Aorta (tissue), 5 donors: Measurements from ENCODE around the gene CTSV. TPM values are rescaled to one million over a fixed set of nuclear protein-coding genes. Genes with fewer than 3 reads are reported as not detected.
"Not testable (repeated sequence)": the region's sequence is repeated elsewhere in the genome, so short reads cannot be mapped to it uniquely, and the experiment has no call there.

Experiments
- ATAC-seq: fragments of 200-7000 bp; cut with Tn5 transposase; one replicate; pipeline ENCODE4 v1.9.1; 2022; ENCODE audit warnings: moderate library complexity; ENCODE audit not compliant: low FRiP score
- DNase-seq, 2 donors: peaks; one replicate each; pipeline ENCODE4 v3.0.0-alpha.2; 2020
- H3K27ac ChIP-seq, 2 donors: one replicate each; pipeline ENCODE4 v1.5.1; 2013; ENCODE audit warnings: low read length in 2 of 2, mild to moderate bottlenecking in 2 of 2, moderate library complexity in 2 of 2, control low read depth in 1 of 2, inconsistent platforms in 1 of 2, low read depth in 1 of 2
- H3K27me3 ChIP-seq, 2 donors: one replicate each; pipeline ENCODE4 v1.6.1; 2013; ENCODE audit warnings: control low read depth in 1 of 2, low read length in 1 of 2, mild to moderate bottlenecking in 1 of 2, moderate library complexity in 1 of 2; ENCODE audit not compliant: insufficient read depth in 2 of 2, control insufficient read depth in 1 of 2
- H3K36me3 ChIP-seq, 2 donors: one replicate each; pipeline ENCODE4 v1.6.1; 2013; ENCODE audit warnings: control low read depth in 1 of 2, low read length in 1 of 2, mild to moderate bottlenecking in 1 of 2; ENCODE audit not compliant: insufficient read depth in 2 of 2, control insufficient read depth in 1 of 2
- H3K4me1 ChIP-seq, 2 donors: one replicate each; pipeline ENCODE4 v1.6.1; 2013; ENCODE audit warnings: low read length in 2 of 2, control low read depth in 1 of 2, mild to moderate bottlenecking in 1 of 2, moderate library complexity in 1 of 2; ENCODE audit not compliant: insufficient read depth in 2 of 2, control insufficient read depth in 1 of 2
- H3K4me3 ChIP-seq, 2 donors: one replicate each; pipeline ENCODE4 v1.5.1; 2013; ENCODE audit warnings: low read length in 2 of 2, control low read depth in 1 of 2, mild to moderate bottlenecking in 1 of 2
- H3K9me3 ChIP-seq: one replicate; pipeline ENCODE4 v1.6.1; 2013; ENCODE audit warnings: mild to moderate bottlenecking, low read length; ENCODE audit not compliant: control insufficient read depth
- WGBS, 2 donors: extraction: QIAGEN DNeasy Blood & Tissue Kit; methylation state at CpG; one replicate each; pipeline ENCODE4 v1.1.7; 2013; 5-methylcytosine and 5-hydroxymethylcytosine counted together
- intact Hi-C, 2 donors: fragments of 100-400 bp; cut with DNase I; formaldehyde crosslinking; loops; one replicate each; pipeline versions ENCODE4 v1.14.2 to v1.15.0; 2022
- long read RNA-seq, 2 donors: library from polyadenylated mRNA; unstranded; transcript quantifications; one replicate each; pipeline ENCODE4 v2.0.0, GENCODE V29; 2020 to 2021
- polyA plus RNA-seq, 2 donors: library from polyadenylated mRNA; stranded (reverse); fragments of 200-250 nt; gene quantifications; one replicate each; pipeline ENCODE4 v1.2.3, GENCODE V29; 2013
- total RNA-seq, 2 donors: library from RNA; stranded (reverse); fragmentation: NEBNext Ultra II Directional; extraction: Animal tissue kit (Norgen Biotek cat#: 25700); gene quantifications; one replicate each; pipeline ENCODE4 v1.2.1, GENCODE V29; 2021
- donor health status: healthy with polysubstance abuse.
- donor health status: Bipolar disorder and iron deficiency.
- donor health status: DM: no; HTN: no; CAD: no.
- donor health status: DM: no; HTN: no; CAD: no.
- donor health status: DM: yes; HTN: yes; CAD: no.

Gene CTSV
- total RNA-seq, result not detected
- 1 to 10 TPM in 1 of 2 donors, not detected in 1; 2.3 TPM for polyA plus RNA-seq
- long read RNA-seq, donor 1, result 0 reads
- long read RNA-seq, donor 2, result 0 reads

DNA sequence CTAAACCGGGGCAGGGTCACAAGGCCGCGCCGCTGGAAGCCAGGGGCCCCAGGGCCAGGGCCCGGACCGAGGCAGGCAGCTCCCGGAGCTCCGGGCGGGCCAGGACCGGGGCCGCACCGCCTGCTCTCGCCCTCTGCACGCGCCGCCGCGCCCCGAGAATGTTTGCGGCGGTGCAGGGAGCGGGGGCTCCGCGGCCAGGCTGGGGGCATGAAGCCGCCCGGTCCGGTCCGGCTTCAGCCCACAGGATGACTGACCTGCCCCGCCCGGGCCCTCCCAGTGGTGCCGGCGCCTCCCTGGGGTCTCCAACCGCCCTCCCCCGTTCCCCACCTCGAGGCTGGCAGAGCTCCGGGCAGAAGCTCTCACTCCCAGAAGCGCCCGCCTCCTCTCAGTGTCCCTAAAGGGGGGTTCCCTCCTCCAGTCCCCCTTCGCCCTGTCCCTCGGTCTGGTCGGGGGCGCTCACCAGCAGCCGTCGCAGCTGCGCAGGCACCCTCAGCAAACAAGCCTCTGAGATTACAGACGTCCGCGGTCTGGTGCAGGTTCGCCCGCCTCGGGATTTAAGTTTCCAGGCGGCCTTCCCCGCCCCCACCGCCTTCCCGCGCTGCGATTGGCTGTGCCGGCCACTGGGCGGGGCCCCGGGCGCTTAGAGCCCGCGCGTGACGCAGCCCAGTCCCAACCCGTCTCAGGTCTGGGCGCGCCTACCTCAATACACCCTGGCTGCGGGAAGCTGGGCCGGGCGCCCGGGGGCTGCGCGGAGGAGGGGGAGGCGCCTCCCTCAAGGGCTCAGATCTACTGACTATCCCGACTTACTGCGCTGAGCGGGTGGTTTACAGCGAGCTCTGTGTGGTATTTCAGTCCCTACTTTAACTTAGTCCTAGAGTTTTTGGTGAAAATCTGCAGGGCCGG is at the start of gene CTSV:
CTSV (minus strand) TSS at position 532 of the 903 bp plus-strand sequence. CDS start 1,099 bp downstream, outside the sequence.
- intact Hi-C loops, result no loop called here
- ATAC-seq (peak; percentile 93), DNase-seq (peak; percentile 88 to 89)
- Histone ChIP-seq H3K4me1 (no peaks in the 10 kb centered on the region), H3K27me3 (peaks cover 0 to 2% of the 10 kb centered on the region in 2 donors), H3K4me3 (peak within 1 kb of the TSS; percentile 1 to 24), H3K27ac (no peak within 1 kb of the TSS), H3K9me3 (peaks cover 3% of the 10 kb centered on the region), H3K36me3 (no peaks in the 10 kb centered on the region)
- 1% methylated on average over 55 to 80 of the region's 80 CpGs for WGBS, 2 donors

DNA sequence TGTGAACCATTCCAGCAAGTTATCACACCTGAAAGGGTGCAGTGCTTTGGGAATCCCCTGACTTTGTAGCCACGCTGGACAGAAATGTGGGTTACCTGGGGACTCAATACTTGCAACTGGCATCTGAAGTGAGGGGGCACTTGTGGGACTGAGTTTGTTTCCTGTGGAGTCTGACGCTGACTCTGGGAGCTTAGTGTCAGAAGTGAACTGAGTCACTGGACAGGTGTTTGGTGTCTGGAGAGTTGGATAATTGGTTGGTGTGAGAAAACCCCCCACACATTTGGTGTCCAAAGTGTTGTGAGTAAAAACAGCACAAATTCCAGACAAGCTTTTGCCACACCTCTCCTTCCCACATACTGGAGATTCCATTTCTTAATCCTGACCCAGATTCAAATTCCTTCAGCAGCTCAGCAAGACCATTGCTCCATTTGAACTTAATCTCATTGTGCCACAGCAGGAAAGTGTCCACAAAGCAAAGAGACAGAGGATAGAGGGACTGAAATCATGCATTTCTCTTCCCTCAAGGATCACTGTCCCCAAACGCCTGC is 48.8 kb upstream of the CTSV start:
- H3K27ac ChIP-seq, ATAC-seq, H3K4me3 ChIP-seq, H3K4me1 ChIP-seq, H3K36me3 ChIP-seq, intact Hi-C loops, DNase-seq, H3K27me3 ChIP-seq, H3K9me3 ChIP-seq: not testable (repeated sequence)
- 39 to 55% methylated on average over 3 of the region's 3 CpGs for WGBS, 2 donors

DNA sequence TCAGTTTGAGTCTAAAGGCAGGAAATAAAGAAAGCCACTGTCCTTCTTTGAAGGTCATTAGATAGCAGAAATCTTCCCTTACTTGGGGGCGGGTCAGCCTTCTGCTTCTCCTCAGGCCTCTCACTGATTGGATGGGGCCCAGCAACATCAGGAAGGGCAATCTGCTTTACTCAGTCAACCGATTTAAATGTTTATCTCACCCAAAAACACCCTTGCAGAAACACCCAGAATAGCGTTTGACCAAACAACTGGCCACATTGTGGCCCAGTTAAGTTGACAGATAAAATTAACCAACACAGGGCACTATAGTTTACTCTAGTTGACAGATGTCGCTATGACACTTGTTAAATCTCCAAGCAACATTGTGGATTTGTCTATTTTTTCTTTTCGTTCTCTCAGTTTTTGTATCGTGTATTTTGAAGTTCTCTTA is 45.6 kb upstream of the CTSV start:
- H3K4me1 ChIP-seq, DNase-seq, H3K36me3 ChIP-seq, H3K4me3 ChIP-seq, intact Hi-C loops, H3K27ac ChIP-seq, H3K27me3 ChIP-seq, ATAC-seq, H3K9me3 ChIP-seq: not testable (repeated sequence)
- 73 to 77% methylated on average over 6 of the region's 6 CpGs for WGBS, 2 donors

DNA sequence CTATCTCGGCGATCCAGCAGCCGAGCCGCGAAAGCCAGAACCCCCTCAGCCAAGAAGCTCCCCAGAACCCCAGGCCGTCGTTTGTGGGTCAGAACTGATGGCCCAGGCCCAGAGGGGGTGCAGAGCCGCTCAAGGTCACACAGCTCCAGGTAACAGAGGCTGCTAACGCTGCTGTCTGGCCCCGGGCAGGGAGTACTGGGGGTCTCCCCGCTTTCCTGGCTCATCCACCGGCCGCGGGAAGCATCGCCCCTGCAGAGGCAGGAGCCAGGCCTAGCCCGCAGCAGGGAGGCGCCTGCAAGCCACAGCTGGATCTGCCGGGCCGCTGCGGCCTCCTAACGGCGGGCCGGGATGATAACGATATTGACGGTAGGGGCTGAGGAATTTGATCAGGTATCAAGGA is 39.4 kb upstream of the CTSV start:
- 43 to 44% methylated on average over 25 of the region's 25 CpGs for WGBS, 2 donors
- Histone ChIP-seq H3K4me1 (no peaks in the 10 kb centered on the region), H3K36me3 (no peaks in the 10 kb centered on the region), H3K27me3 (no peaks in the 10 kb centered on the region), H3K9me3 (no peaks in the 10 kb centered on the region), H3K4me3 (no peak overlapping the region), H3K27ac (no peak overlapping the region)
- intact Hi-C loops, result no loop called here
- no peak for DNase-seq
- no peak for ATAC-seq

DNA sequence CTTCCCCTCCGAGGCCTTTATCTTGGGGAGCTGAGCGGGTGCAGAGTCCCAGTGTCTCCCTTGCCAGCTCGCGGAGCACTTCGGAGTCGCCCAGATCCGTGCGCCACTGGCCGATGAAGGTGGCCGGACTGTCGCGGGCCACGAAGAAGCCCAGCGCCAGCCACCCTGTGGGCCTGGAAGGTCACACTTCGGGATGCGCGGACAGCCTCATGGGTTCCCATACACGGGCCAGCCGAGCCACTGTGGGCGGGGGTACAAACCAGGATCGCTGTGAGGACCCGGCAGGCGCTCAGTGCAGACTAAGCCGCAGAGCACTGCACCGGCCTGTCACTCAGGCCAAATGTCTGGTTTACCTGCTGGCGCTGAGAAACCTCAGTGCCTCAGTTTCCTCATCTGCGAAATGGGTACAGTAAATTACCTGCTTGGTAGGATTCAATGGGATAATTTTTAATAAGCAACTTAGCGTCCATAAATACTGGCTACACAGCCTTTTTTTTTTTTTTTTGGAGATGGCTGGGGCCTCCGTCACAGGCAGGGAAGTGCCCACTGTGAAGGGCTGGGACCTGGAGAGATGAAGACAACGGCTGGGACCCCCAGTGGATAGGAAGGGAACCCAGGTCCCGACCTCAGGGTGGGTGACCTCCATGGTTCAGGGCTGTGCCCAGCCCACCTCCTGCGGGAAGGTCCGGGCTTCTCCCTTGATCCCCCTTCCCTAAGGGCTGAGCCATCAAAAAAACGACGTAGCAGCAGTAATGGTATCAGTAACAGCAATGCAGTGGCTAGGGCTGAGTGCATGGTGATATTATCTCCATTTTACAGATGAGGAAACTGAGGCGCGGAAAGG is 38.7 kb upstream of the CTSV start:
- intact Hi-C loops, result no loop called here

DNA sequence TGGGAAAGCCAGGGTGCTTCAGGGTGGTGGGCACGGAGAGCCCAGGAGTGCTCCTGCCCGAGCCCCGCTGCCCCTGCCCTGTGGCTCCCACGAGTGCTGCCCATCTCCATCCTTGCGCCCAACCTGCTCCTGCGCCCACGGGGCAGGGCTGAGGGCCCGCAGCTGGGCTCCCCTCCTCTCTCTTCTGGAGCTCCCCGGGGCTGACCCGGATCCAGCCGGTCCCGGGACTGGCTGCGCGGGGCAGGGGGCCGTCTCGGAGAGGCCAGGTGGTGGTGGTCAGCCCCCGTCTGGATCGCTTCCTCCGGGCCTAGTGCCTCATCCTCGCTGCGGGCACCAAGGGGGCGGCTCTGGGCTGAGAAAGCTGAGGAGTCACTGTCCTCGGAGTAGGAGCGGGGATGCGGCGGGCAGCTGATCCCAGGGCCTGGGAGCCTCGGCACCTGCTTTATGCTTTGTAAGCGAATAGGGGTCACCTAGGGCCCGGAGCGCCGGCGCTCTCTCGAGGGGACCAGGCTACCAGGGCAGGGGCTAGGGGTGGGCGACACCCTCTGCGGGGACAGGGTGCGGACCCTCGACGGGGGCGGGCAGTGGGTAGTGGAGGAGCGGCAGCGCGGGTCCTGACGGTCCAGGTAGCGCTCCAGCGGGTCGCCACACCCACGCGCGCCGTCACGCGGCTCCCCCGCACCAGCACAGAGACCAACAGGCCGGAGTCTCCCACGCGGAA is 37.9 kb upstream of the CTSV start:
- H3K27me3 ChIP-seq, DNase-seq, H3K9me3 ChIP-seq, intact Hi-C loops, H3K4me1 ChIP-seq, H3K27ac ChIP-seq, H3K4me3 ChIP-seq, H3K36me3 ChIP-seq: not testable (repeated sequence)
- 12 to 18% methylated on average over 38 to 56 of the region's 56 CpGs for WGBS, 2 donors
- peak; percentile 49 for ATAC-seq

More for the DNA sequence above, 38.7 kb upstream of the CTSV start:
- peak in 1 of 2 donors; percentile 67 for DNase-seq
- Histone ChIP-seq H3K9me3 (no peaks in the 10 kb centered on the region), H3K27ac (no peak overlapping the region), H3K4me3 (no peak overlapping the region), H3K27me3 (no peaks in the 10 kb centered on the region), H3K4me1 (no peaks in the 10 kb centered on the region), H3K36me3 (no peaks in the 10 kb centered on the region)
- whole genome bisulfite sequencing, 2 donors, result 57 to 61% methylated on average over 37 of the region's 37 CpGs
- ATAC-seq, result peak; percentile 21

DNA sequence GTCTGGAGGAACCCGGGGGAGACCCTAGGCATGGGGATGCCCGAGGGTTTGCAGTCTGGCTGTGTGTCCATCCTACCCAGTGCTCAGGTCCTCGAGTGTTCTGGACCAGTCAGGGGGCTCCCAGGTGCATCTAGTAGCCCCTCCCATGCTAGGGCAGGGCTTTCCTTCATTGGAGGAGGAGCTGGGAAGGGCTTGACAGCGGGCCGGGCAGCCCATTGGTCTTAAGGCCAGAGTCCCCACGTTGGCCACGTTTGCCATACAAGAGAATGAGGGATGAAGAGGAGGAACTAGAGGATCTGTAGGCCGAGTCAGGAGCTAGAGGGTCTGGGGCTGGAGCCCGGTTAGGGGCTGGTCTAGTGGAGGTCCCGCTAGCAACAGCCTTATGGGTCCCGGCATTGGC is 37.3 kb upstream of the CTSV start:
- ATAC-seq, result no peak
- WGBS, 2 donors, result 16 to 27% methylated on average over 10 to 11 of the region's 11 CpGs
- H3K27ac ChIP-seq, result no peak overlapping the region
- no peaks in the 10 kb centered on the region for H3K27me3 ChIP-seq
- intact Hi-C loops, result no loop called here
- DNase-seq, result no peak
- no peaks in the 10 kb centered on the region for H3K9me3 ChIP-seq
- no peak overlapping the region for H3K4me3 ChIP-seq
- no peaks in the 10 kb centered on the region for H3K36me3 ChIP-seq
- H3K4me1 ChIP-seq, result no peaks in the 10 kb centered on the region
